NCI-H2107 treated with DMSO at 0.1 percent for 48 hours (cell line): Measurements from ENCODE around the gene SLC7A5.
"Not testable (repeated sequence)": the region's sequence is repeated elsewhere in the genome, so short reads cannot be mapped to it uniquely, and the experiment has no call there.

Source experiments
- DNase-seq: peaks from one replicate; lab custom pipeline; 2025; ENCODE audit not compliant: unreplicated experiment; lab: John Stamatoyannopoulos, UW

SLC7A5 gene

DNA sequence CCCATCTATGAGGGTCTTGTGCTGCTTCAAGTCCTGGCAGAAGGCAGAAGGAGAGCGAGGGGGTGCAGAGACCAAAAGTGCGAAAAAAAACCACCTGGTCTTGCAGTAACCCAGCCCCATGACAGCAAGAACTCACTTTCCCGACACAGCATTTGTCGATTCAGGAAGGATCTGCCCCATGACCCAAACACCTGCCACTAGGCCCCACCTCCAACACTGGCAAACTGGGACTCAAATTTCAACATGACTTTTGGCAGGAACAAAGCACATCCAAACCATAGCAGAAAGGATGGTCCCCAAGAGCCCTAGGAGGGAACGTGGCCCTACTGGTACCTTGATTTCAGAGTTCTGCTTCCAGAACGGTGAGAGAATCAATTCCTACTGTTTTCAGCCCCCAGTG lies 68.8 kb downstream of the SLC7A5 start:
- DNase-seq: peak; percentile 74

DNA sequence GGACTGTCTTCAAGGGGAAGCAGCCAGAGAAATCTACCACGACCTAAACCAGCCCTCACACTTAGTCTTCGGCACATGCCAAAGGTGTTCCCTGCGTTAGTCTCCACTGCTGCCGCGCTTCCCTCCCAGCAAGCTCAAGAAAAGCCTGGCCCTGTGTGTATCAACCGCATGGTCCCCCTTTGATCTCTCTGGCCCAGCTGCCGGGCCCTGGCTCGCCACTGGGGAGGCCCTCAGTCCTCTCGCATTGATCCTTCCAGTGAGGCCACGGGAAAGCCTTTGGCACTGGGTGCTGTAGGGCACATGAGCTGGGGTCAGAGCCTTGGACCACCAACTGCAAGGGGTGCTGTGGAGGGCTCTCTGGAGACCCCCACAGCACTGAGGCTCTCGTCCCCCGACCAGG lies 74.0 kb downstream of the SLC7A5 start:
- no peak for DNase-seq

- DNase-seq: no peak
Observed at GRCh38 chr16:87794485-87795078, 74.7 kb downstream of the SLC7A5 start.

DNA sequence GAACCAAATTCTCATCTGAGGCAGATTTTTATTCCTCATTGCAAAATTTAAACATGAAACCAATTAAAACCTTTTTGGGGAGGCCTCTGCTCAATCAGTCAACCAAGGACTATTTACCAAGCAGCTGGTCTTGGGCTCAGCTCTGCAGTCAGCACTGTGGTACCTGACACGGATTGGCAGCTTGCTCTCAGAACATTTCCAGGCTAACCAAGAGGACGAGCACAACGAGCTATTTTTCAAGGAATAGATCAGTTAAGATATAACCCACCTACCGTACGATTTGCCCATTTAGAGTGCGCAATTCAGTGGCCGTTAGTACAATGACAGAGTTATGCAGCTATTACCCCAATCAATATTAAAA lies 77.1 kb downstream of the SLC7A5 start:
- no peak for DNase-seq

DNA sequence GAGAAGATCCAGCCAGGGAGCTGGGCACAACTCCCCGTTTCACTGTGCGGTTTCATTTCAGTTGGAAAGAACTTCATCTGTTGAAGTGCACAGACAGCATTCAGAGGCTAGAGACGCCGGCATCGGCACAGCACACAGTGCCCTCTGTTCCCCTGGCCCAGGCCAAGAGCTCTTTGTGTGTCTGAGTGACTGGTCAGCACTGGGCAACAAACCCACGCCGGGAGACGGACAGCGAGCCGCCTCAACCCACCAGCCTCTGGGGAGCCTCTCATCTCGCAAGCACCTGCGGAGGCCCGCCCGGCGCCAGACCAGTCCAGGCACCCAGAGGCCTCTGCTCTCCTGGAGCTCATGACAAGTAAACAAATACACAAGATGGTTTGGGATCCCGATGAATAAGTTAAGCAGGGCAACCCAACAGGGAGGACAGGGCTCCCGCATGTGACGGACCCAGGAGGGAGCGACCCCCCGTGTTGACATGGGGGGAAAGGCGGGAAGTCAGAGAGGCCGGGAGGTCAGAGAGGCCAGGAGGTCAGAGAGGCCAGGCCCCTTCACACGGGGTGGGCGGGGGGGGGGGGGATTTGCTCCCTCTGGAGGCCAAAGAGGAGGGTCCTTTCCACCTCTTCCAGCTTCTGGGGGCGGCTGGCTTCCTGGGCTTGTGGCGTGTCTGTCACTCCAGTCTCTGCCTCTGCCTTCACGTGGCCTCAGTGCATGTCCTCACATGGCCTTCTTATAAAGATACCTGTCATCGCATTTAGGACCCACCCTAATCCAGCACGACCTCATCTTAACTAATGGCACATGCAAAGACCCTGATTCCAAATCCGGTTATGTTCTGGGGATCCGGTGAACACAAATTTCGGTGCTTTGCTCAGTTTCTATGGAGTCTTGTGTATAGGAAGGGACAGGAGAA lies 77.8 kb downstream of the SLC7A5 start:
- no peak for DNase-seq

DNA sequence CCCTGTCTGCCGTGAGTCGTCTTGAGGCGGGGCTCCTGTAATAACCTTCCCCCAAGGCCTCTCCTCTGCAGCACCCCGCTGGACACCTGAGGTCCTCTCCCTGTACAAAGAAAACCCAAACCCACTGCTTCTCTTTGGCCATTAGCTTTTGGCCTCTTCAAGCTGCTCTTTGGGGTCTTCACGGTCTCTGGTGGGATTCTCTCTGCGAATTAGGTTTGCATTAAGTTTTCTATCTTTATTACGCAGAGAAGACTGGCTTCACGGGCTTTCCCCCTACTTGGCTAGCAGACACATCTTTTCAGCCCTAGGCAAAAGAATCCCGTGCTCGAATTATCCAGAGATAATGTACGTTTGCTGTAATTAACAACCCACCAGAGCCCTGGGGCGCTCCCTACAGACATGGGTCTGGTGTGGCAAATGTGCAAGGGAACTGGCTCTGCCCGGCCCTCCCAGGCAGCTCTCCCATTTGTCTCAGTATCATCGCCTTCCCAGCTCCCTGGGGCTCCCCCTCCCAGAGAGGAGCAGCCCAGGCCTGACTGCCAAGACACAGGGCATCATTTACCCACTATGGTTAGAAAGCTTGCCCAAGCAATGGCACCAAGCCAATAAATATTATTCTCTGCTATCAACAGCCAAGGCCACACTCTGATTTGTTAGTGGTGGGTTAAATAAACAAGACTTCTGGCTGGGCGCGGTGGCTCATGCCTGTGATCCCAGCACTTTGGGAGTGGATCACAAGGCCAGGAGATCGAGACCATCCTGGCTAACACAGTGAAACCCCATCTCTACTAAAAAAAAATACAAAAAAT lies 78.8 kb downstream of the SLC7A5 start:
- DNase-seq: peak; percentile 33

- DNase-seq: no peak
Observed at GRCh38 chr16:87789437-87790291, 79.6 kb downstream of the SLC7A5 start.

DNA sequence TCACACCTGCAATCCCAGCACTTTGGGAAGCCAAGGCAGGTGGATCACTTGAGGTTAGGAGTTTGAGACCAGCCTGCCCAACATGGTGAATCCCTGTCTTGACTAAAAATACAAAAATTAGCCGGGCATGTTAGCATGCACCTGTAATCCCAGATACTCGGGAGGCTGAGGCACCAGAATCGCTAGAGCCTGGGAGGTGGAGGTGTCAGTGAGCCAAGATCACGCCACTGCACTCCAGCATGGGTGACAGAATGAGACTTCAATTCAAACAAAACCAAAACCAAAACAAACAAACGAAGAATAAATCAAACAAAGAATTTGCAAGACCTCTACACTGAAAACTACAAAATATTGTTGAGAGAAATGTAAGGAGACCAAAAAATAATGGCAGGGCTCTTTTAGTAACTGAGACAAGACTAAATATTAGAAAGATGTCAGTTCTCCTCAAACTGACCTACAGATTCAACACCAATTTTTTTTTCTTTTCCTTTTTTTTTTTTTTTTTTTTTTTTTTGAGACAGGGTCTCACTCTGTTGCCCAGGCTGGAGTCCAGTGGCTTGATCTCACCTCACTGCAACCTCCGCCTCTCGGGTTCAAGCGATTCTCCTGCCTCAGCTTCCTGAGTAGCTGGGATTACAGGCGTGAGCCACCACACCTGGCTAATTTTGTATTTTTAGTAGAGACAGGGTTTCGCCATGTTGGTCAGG lies 80.4 kb downstream of the SLC7A5 start:
- DNase-seq: not testable (repeated sequence)

DNA sequence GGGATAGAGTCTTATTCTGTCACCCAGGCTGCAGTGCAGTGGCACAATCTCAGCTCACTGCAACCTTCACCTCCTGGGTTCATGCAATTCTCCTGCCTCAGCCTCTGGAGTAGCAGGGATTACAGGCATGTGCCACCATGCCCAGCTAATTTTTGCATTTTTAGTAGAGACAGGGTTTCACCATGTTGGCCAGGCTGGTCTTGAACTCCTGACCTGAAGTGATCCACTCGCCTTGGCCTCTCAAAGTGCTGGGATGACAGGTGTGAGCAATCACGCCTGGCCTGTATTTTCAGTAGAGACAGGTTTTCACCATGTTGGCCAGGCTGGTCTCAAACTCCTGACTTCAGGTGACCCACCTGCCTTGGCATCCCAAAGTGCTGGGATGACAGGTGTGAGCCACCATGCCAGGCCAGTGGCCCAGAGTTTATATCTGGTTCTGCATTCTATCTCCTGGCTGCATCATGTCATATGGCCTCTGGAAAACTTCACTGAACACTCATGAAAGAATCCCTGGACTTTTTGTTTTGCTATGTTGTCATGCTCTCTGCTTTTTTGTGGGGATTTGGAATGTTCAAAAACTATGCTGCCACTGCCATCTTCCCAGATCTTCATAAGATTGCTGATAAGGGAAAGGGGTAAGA lies 81.7 kb downstream of the SLC7A5 start:
- DNase-seq: not testable (repeated sequence)

GRCh38 chr16:87784812-87785211 lies 84.5 kb downstream of the SLC7A5 start:
- DNase-seq: no peak

GRCh38 chr16:87782033-87782432 lies 87.3 kb downstream of the SLC7A5 start:
- no peak for DNase-seq

- DNase-seq: peak; percentile 57
Observed at GRCh38 chr16:87780385-87780989, 88.8 kb downstream of the SLC7A5 start.
